Measurements from ENCODE around the gene INHBE.
A peak's percentile ranks its signal among the peaks of the same experiment; 100 is the strongest.

Gene INHBE

GRCh38 chr12:57461276-57461916 lies 6.3 kb downstream of the INHBE start:
- no peak for DNase-seq (ENCODE audit: low read depth)

GRCh38 chr12:57461917-57462250 lies 6.8 kb downstream of the INHBE start:
- no peak for DNase-seq (ENCODE audit: low read depth)

- DNase-seq (ENCODE audit: low read depth), result peak; percentile 83
Measured at GRCh38 chr12:57462251-57462911, 7.3 kb downstream of the INHBE start.

GRCh38 chr12:57462912-57463253 lies 7.8 kb downstream of the INHBE start:
- no peak for DNase-seq (ENCODE audit: low read depth)

- no peak for DNase-seq (ENCODE audit: low read depth)
Measured at GRCh38 chr12:57464569-57464968, 9.5 kb downstream of the INHBE start.

- DNase-seq (ENCODE audit: low read depth), result no peak
Measured at GRCh38 chr12:57465030-57465746, 10.1 kb downstream of the INHBE start.

GRCh38 chr12:57465747-57466505 lies 10.8 kb downstream of the INHBE start:
- DNase-seq (ENCODE audit: low read depth), result no peak

GRCh38 chr12:57467212-57467874 lies 12.2 kb downstream of the INHBE start:
- no peak for DNase-seq (ENCODE audit: low read depth)

- DNase-seq (ENCODE audit: low read depth), result no peak
Measured at GRCh38 chr12:57467915-57468314, 12.8 kb downstream of the INHBE start.

- no peak for DNase-seq (ENCODE audit: low read depth)
Measured at GRCh38 chr12:57469296-57470164, 14.4 kb downstream of the INHBE start.

- no peak for DNase-seq (ENCODE audit: low read depth)
Measured at GRCh38 chr12:57470286-57470969, 15.3 kb downstream of the INHBE start.

GRCh38 chr12:57470970-57471656 lies 16.0 kb downstream of the INHBE start:
- no peak for DNase-seq (ENCODE audit: low read depth)

GRCh38 chr12:57471661-57472060 lies 16.6 kb downstream of the INHBE start:
- no peak for DNase-seq (ENCODE audit: low read depth)

- DNase-seq (ENCODE audit: low read depth), result no peak
Measured at GRCh38 chr12:57472391-57472790, 17.3 kb downstream of the INHBE start.

GRCh38 chr12:57473392-57473791 lies 18.3 kb downstream of the INHBE start:
- DNase-seq (ENCODE audit: low read depth), result no peak

GRCh38 chr12:57473886-57474285 lies 18.8 kb downstream of the INHBE start:
- DNase-seq (ENCODE audit: low read depth), result no peak

- no peak for DNase-seq (ENCODE audit: low read depth)
Measured at GRCh38 chr12:57474430-57474829, 19.3 kb downstream of the INHBE start.

- no peak for DNase-seq (ENCODE audit: low read depth)
Measured at GRCh38 chr12:57474862-57475261, 19.8 kb downstream of the INHBE start.

- no peak for DNase-seq (ENCODE audit: low read depth)
Measured at GRCh38 chr12:57475271-57476161, 20.4 kb downstream of the INHBE start.

Measured in activated T-cell treated with anti-CD3 and anti-CD28 coated beads for 1 hour (primary cell).